ENCODE results near the gene CLNK.

Gene CLNK

DNA sequence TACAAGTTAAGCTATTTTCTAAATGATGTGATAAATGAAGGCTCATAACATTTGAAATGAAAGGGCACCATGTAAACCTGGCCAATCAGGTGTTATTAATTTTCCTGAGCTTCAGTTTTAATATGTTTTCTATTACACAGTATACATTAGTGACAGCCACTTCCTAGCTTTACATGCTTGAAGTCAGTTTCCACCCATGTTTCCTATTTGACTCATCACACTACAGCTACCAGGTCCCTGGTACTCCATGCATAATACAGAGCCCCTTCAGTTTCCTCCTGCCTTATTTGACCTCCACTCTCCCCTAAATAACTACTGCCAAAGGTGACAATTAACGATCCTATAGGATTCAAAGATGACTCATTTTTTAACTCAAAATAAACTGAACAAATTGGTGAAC is 245.6 kb downstream of the CLNK start:
- DNase-seq, result no peak

DNA sequence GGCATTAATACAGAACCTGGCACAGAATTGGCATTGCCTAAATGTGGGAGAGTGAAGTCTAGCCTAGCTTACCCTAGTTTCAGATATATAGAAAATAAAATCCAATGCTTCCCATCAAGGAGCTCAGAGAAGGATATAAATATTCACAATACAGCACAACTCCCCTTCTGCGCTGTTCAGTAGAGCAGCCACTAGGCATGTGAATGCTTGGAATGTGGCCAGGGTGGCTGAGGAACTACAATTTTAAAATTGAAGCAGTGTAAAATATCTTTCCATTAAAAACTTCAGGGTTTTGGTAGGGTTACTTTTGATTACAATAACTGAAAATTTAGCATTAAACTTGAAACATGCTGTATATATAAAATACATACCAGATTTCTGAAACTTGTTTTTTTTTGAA is 246.8 kb downstream of the CLNK start:
- DNase-seq, result no peak

Data from NCI-H1417 treated with DMSO at 0.1 percent for 48 hours (cell line).